ENCODE data around the gene GSK3A. TPM values are rescaled to one million over a fixed set of nuclear protein-coding genes. Genes with fewer than 3 reads are reported as not detected.
A peak's percentile ranks its signal among the peaks of the same experiment; 100 is the strongest.

The GSK3A gene
- total RNA-seq, 1 donor from 2014 or later = 42.0 TPM

GRCh38 chr19:42198676-42199439 lies 43.5 kb downstream of the GSK3A start:
- TF ChIP-seq, protein P1, sequence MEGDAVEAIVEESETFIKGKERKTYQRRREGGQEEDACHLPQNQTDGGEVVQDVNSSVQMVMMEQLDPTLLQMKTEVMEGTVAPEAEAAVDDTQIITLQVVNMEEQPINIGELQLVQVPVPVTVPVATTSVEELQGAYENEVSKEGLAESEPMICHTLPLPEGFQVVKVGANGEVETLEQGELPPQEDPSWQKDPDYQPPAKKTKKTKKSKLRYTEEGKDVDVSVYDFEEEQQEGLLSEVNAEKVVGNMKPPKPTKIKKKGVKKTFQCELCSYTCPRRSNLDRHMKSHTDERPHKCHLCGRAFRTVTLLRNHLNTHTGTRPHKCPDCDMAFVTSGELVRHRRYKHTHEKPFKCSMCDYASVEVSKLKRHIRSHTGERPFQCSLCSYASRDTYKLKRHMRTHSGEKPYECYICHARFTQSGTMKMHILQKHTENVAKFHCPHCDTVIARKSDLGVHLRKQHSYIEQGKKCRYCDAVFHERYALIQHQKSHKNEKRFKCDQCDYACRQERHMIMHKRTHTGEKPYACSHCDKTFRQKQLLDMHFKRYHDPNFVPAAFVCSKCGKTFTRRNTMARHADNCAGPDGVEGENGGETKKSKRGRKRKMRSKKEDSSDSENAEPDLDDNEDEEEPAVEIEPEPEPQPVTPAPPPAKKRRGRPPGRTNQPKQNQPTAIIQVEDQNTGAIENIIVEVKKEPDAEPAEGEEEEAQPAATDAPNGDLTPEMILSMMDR (IDR thresholded peaks at IDR 0.05) = no peak
- no peak for DNase-seq (ENCODE audit: low spot score)
- H3K9me3 Mint-ChIP-seq (ENCODE audit: low read depth) = peaks cover under 1% of the 10 kb centered on the region
- H3K4me1 Mint-ChIP-seq (ENCODE audit: low read depth) = no peaks in the 10 kb centered on the region
- peaks cover 33% of the 10 kb centered on the region for H3K36me3 Mint-ChIP-seq (ENCODE audit: low read depth)
- no peaks in the 10 kb centered on the region for H3K27me3 Mint-ChIP-seq (ENCODE audit: low read depth)
- no peak overlapping the region for H3K4me3 Mint-ChIP-seq (ENCODE audit: unreplicated experiment)
- H3K27ac Mint-ChIP-seq (ENCODE audit: unreplicated experiment) = no peak overlapping the region

DNA sequence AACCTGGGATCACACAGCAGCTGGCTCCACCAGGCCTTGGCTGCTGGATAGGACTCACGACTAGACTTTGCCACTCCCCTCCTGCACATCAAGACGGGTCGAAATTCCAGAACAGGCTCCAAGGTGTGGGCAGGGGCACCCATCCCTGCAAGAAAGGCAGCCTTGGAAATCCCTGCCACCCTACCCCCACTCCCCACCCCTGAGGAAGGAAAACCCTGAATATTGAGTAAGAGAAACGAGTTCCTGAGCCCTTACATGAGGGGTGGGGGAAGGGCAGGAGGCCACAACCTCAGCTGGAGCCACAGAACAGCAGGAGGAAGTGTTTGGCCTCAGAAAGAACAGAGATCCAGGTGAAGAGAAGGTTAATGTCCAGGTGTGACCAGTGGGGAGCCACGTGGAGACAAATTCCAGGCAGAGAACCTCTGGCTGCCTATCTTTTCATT lies 45.0 kb downstream of the GSK3A start:
- DNase-seq (ENCODE audit: low spot score) = no peak
- Mint-ChIP-seq H3K4me1 (ENCODE audit: low read depth) (no peaks in the 10 kb centered on the region), H3K27me3 (ENCODE audit: low read depth) (no peaks in the 10 kb centered on the region), H3K9me3 (ENCODE audit: low read depth) (peaks cover 7% of the 10 kb centered on the region), H3K27ac (ENCODE audit: unreplicated experiment) (no peak overlapping the region), H3K4me3 (ENCODE audit: unreplicated experiment) (no peak overlapping the region), H3K36me3 (ENCODE audit: low read depth) (peaks cover 31% of the 10 kb centered on the region)
- TF ChIP-seq, protein P1 (IDR thresholded peaks at IDR 0.05) = no peak

- Mint-ChIP-seq H3K27me3 (ENCODE audit: low read depth) (peaks cover 7% of the 10 kb centered on the region), H3K4me1 (ENCODE audit: low read depth) (peaks cover 3% of the 10 kb centered on the region), H3K27ac (ENCODE audit: unreplicated experiment) (no peak overlapping the region), H3K9me3 (ENCODE audit: low read depth) (peaks cover 7% of the 10 kb centered on the region), H3K4me3 (ENCODE audit: unreplicated experiment) (no peak overlapping the region), H3K36me3 (ENCODE audit: low read depth) (peaks cover 25% of the 10 kb centered on the region)
- TF ChIP-seq, protein P1 (IDR thresholded peaks at IDR 0.05) = no peak
- DNase-seq (ENCODE audit: low spot score) = peak; percentile 94
These were observed 46.1 kb downstream of the GSK3A start for GRCh38 chr19:42196011-42197001.

GRCh38 chr19:42193706-42194105 lies 48.7 kb downstream of the GSK3A start:
- TF ChIP-seq, protein P1 (IDR thresholded peaks at IDR 0.05) = no peak
- peaks cover 3% of the 10 kb centered on the region for H3K4me1 Mint-ChIP-seq (ENCODE audit: low read depth)
- no peak overlapping the region for H3K27ac Mint-ChIP-seq (ENCODE audit: unreplicated experiment)
- peaks cover 18% of the 10 kb centered on the region for H3K27me3 Mint-ChIP-seq (ENCODE audit: low read depth)
- peaks cover 7% of the 10 kb centered on the region for H3K9me3 Mint-ChIP-seq (ENCODE audit: low read depth)
- peaks cover 15% of the 10 kb centered on the region for H3K36me3 Mint-ChIP-seq (ENCODE audit: low read depth)
- H3K4me3 Mint-ChIP-seq (ENCODE audit: unreplicated experiment) = no peak overlapping the region
- no peak for DNase-seq (ENCODE audit: low spot score)

DNA sequence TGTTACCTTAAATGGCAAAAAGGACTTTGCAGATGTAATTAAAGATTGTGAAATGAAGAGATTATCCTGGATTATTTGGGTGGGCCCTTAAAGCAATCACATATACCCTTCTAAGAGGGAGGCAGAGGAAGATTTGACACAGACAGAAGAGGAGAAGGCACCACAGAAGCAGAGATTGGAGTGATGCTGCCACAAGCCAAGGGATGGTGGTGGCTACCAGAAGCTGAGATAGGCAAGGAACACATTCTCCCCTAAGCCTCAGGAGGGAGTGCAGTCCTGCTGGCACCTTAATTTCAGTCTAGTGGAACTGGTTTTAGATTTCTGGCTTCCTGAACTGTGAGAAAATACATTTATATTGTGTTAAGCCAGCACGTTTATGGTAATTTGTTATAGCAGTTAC lies 49.1 kb downstream of the GSK3A start:
- peaks cover 12% of the 10 kb centered on the region for H3K36me3 Mint-ChIP-seq (ENCODE audit: low read depth)
- H3K4me3 Mint-ChIP-seq (ENCODE audit: unreplicated experiment) = no peak overlapping the region
- peaks cover 18% of the 10 kb centered on the region for H3K27me3 Mint-ChIP-seq (ENCODE audit: low read depth)
- H3K9me3 Mint-ChIP-seq (ENCODE audit: low read depth) = peaks cover 7% of the 10 kb centered on the region
- no peak for DNase-seq (ENCODE audit: low spot score)
- H3K4me1 Mint-ChIP-seq (ENCODE audit: low read depth) = peaks cover 3% of the 10 kb centered on the region
- TF ChIP-seq, protein P1 (IDR thresholded peaks at IDR 0.05) = no peak
- H3K27ac Mint-ChIP-seq (ENCODE audit: unreplicated experiment) = no peak overlapping the region
